Esophagus muscularis mucosa (tissue), 3 donors: Measurements from ENCODE around the gene ADPGK.

Experiments
- CTCF ChIP-seq, 3 experiments: fragments of 200-600 bp in 2 of 3; fragments of 450-650 bp in 1 of 3; sonication (generic) in 2 of 3; IDR thresholded peaks; one replicate each; pipeline ENCODE4 v1.5.1; 2017 to 2019; ENCODE audit warnings: antibody characterized with exemption in 3 of 3, mild to moderate bottlenecking in 2 of 3, moderate library complexity in 1 of 3
- POLR2A ChIP-seq: fragments of 450-650 bp; IDR thresholded peaks from one replicate; pipeline ENCODE4 v1.6.1; 2017; ENCODE audit warnings: antibody characterized with exemption, moderate library complexity, mild to moderate bottlenecking, low read depth
- POLR2AphosphoS5 ChIP-seq, 2 donors: sonication (generic); formaldehyde crosslinking; IDR thresholded peaks; one replicate each; pipeline ENCODE4 v1.6.1; 2017; ENCODE audit warnings: antibody characterized with exemption in 2 of 2

GRCh38 chr15:72781631-72782030 lies 1.9 kb downstream of the ADPGK start:
- TF ChIP-seq POLR2A (no peak), CTCF (IDR thresholded peaks at IDR 0.05) (no peak), POLR2AphosphoS5 (IDR thresholded peaks at IDR 0.05) (no peak)
